IMR-90 (cell line): ENCODE results near the gene ORC5. TPM values are rescaled to one million over a fixed set of nuclear protein-coding genes. Genes with fewer than 3 reads are reported as not detected.

Experiments
- ATAC-seq: fragments of 200-7000 bp; cut with Tn5 transposase; 2 replicates; pipeline ENCODE4 v1.9.1; 2020; ENCODE audit warnings: low read depth, mild to moderate bottlenecking, moderate library complexity
- BruUV-seq: library from RNA; stranded (reverse); fragments of 400-500 nt; replicated peaks from 2 replicates; lab custom pipeline; 2021; lab: Mats Ljungman, UMichigan
- CTCF ChIA-PET: fragments of 300-600 bp; formaldehyde crosslinking; extraction: SDS; loops from one replicate; lab custom pipeline; 2021; ENCODE audit warnings: antibody characterized with exemption; lab: Yijun Ruan, JAX
- POLR2A ChIA-PET: fragments of 300-600 bp; sonication (Branson Sonifier 250); formaldehyde crosslinking; loops from one replicate; lab custom pipeline; 2022; ENCODE audit warnings: antibody characterized with exemption; ENCODE audit not compliant: unreplicated experiment; lab: Charles Lee
- DNase-seq: peaks from one replicate; pipeline ENCODE4 v3.0.0; 2013
- H2AFZ ChIP-seq: replicated peaks from 2 replicates; pipeline ENCODE3; 2013; ENCODE audit warnings: low read length, mild to moderate bottlenecking; ENCODE audit not compliant: poor library complexity
- H2AK5ac ChIP-seq: 2 replicates; pipeline ENCODE4 v1.6.1; 2013; ENCODE audit warnings: low read depth, low read length, inconsistent platforms
- H2AK9ac ChIP-seq: replicated peaks from 2 replicates; pipeline ENCODE3; 2013; ENCODE audit warnings: mild to moderate bottlenecking, low read depth, low read length, moderate library complexity; ENCODE audit not compliant: poor library complexity
- H2BK120ac ChIP-seq: 2 replicates; pipeline ENCODE4 v1.6.1; 2013; ENCODE audit warnings: low read depth, low read length, inconsistent platforms
- H2BK15ac ChIP-seq: 3 replicates; pipeline ENCODE4 v1.6.1; 2013; ENCODE audit warnings: low read depth, low read length, inconsistent platforms
- H2BK20ac ChIP-seq: 2 replicates; pipeline ENCODE4 v1.6.1; 2013; ENCODE audit warnings: low read depth, mild to moderate bottlenecking, inconsistent platforms, low read length, moderate library complexity
- H2BK5ac ChIP-seq: 2 replicates; pipeline ENCODE4 v1.6.1; 2013; ENCODE audit warnings: mild to moderate bottlenecking, low read depth, low read length, inconsistent platforms; ENCODE audit not compliant: poor library complexity, severe bottlenecking
- H3K14ac ChIP-seq: replicated peaks from 2 replicates; pipeline ENCODE4 v1.6.1; 2013; ENCODE audit warnings: low read depth, low read length, inconsistent platforms
- H3K18ac ChIP-seq: 2 replicates; pipeline ENCODE4 v1.6.1; 2013; ENCODE audit warnings: low read depth, low read length, control low read depth
- H3K23ac ChIP-seq: 2 replicates; pipeline ENCODE4 v1.6.1; 2013; ENCODE audit warnings: low read depth, low read length, inconsistent platforms
- H3K27ac ChIP-seq: 2 replicates; pipeline ENCODE4 v1.5.1; 2013; ENCODE audit warnings: mild to moderate bottlenecking, control low read depth, low read length; ENCODE audit not compliant: insufficient read depth
- H3K27me3 ChIP-seq: 2 replicates; pipeline ENCODE4 v1.6.1; 2013; ENCODE audit warnings: low read length; ENCODE audit not compliant: control insufficient read depth, insufficient read depth
- H3K36me3 ChIP-seq: 2 replicates; pipeline ENCODE4 v1.6.1; 2013; ENCODE audit warnings: low read length, mixed read lengths; ENCODE audit not compliant: control insufficient read depth, insufficient read depth
- H3K4ac ChIP-seq: 2 replicates; pipeline ENCODE4 v1.6.1; 2013; ENCODE audit warnings: low read depth, low read length, inconsistent platforms
- H3K4me1 ChIP-seq: 2 replicates; pipeline ENCODE4 v1.6.1; 2013; ENCODE audit warnings: low read length, mixed read lengths; ENCODE audit not compliant: control insufficient read depth, insufficient read depth
- H3K4me2 ChIP-seq: 2 replicates; pipeline ENCODE4 v1.6.1; 2013; ENCODE audit warnings: low read depth, mild to moderate bottlenecking, control low read depth, low read length, moderate library complexity
- H3K4me3 ChIP-seq: 2 replicates; pipeline ENCODE4 v1.5.1; 2013; ENCODE audit warnings: low read depth, mild to moderate bottlenecking, control low read depth, low read length, moderate library complexity; ENCODE audit not compliant: insufficient read depth
- H3K56ac ChIP-seq: 2 replicates; pipeline ENCODE4 v1.6.1; 2013; ENCODE audit warnings: low read length, inconsistent platforms; ENCODE audit not compliant: insufficient read depth; ENCODE audit errors: extremely low read depth
- H3K79me1 ChIP-seq, 2 experiments: 2 replicates each; pipeline ENCODE4 v1.6.1; 2013; ENCODE audit warnings: low read length in 2 of 2, inconsistent platforms in 1 of 2, low read depth in 1 of 2
- H3K9ac ChIP-seq: 2 replicates; pipeline ENCODE4 v1.6.1; 2013; ENCODE audit warnings: low read depth, low read length, control low read depth
- H3K9me1 ChIP-seq: 2 replicates; pipeline ENCODE4 v1.6.1; 2013; ENCODE audit warnings: low read length, inconsistent platforms; ENCODE audit not compliant: insufficient read depth
- H3K9me3 ChIP-seq: 2 replicates; pipeline ENCODE4 v1.6.1; 2013; ENCODE audit warnings: low read length; ENCODE audit not compliant: control insufficient read depth, insufficient read depth
- H4K20me1 ChIP-seq: 2 replicates; pipeline ENCODE4 v1.6.1; 2013; ENCODE audit warnings: low read length, inconsistent platforms; ENCODE audit not compliant: insufficient read depth
- H4K5ac ChIP-seq: 2 replicates; pipeline ENCODE4 v1.6.1; 2013; ENCODE audit warnings: mild to moderate bottlenecking, low read depth, low read length, control low read depth
- H4K8ac ChIP-seq, 2 experiments: 2 replicates each; pipeline ENCODE4 v1.6.1; 2013; ENCODE audit warnings: low read depth in 2 of 2, low read length in 2 of 2, control low read depth in 1 of 2, inconsistent platforms in 1 of 2
- H4K91ac ChIP-seq: 2 replicates; pipeline ENCODE4 v1.6.1; 2013; ENCODE audit warnings: low read depth, low read length, inconsistent platforms; ENCODE audit not compliant: insufficient read depth
- BHLHE40 ChIP-seq: fragments of 150-350 bp; IDR thresholded peaks from 2 replicates; pipeline ENCODE4 v1.6.1; 2016; ENCODE audit warnings: mild to moderate bottlenecking, low read depth, low read length
- CEBPB ChIP-seq: IDR thresholded peaks from 2 replicates; pipeline ENCODE4 v1.6.1; 2012; ENCODE audit warnings: low read depth, low read length, improper control_type of control experiment
- CHD1 ChIP-seq: IDR thresholded peaks from 2 replicates; pipeline ENCODE4 v1.6.1; 2012; ENCODE audit warnings: low read depth, low read length, improper control_type of control experiment
- CTCF ChIP-seq: conservative IDR thresholded peaks from 2 replicates; pipeline ENCODE4 v1.5.1; 2012; ENCODE audit warnings: mild to moderate bottlenecking, low read depth, low read length, improper control_type of control experiment
- FOS ChIP-seq: fragments of 150-350 bp; IDR thresholded peaks from 2 replicates; pipeline ENCODE4 v1.6.1; 2016; ENCODE audit warnings: low read depth, low read length
- MAZ ChIP-seq: IDR thresholded peaks from 2 replicates; pipeline ENCODE4 v1.6.1; 2012; ENCODE audit warnings: low read depth, mild to moderate bottlenecking, low read length, improper control_type of control experiment, moderate library complexity, borderline replicate concordance
- MXI1 ChIP-seq: IDR thresholded peaks from 2 replicates; pipeline ENCODE4 v1.6.1; 2012; ENCODE audit warnings: low read depth, mild to moderate bottlenecking, low read length, moderate library complexity, borderline replicate concordance
- NFE2L2 ChIP-seq: fragments of 150-350 bp; IDR thresholded peaks from 2 replicates; pipeline ENCODE4 v1.6.1; 2016; ENCODE audit warnings: low read depth, mild to moderate bottlenecking, low read length
- POLR2A ChIP-seq: IDR thresholded peaks from 2 replicates; pipeline ENCODE4 v1.6.1; 2012; ENCODE audit warnings: mild to moderate bottlenecking, low read depth, low read length
- RAD21 ChIP-seq: IDR thresholded peaks from 2 replicates; pipeline ENCODE4 v1.6.1; 2012; ENCODE audit warnings: low read length, improper control_type of control experiment
- RFX5 ChIP-seq: IDR thresholded peaks from 2 replicates; pipeline ENCODE4 v1.8.0; 2012; ENCODE audit warnings: low read depth, mild to moderate bottlenecking, low read length, moderate library complexity
- WGBS, 2 experiments: methylation state at CpG; one replicate each; pipeline versions ENCODE4 v1.1.5 to v1.1.7; 2013; ENCODE audit warnings: missing lambda C conversion rate in 2 of 2; ENCODE audit not compliant: insufficient read length in 1 of 2; ENCODE audit errors: extremely low coverage in 2 of 2; 5-methylcytosine and 5-hydroxymethylcytosine counted together
- dilution Hi-C: fragments of 300-500 bp; cut with HindIII; formaldehyde crosslinking; loops from one replicate; pipeline ENCODE4 v1.14.3; 2018; ENCODE audit warnings: low sequenced_read_pairs; ENCODE audit not compliant: unreplicated experiment
- in situ Hi-C: fragments of 300-500 bp; cut with MboI; formaldehyde crosslinking; loops from 3 replicates; pipeline ENCODE4 v1.14.3; 2019; ENCODE audit warnings: low sequenced_read_pairs, inconsistent platforms, mixed read lengths
- intact Hi-C: fragments of 100-400 bp; cut with micrococcal nuclease; formaldehyde crosslinking; loops from 2 replicates; pipeline ENCODE4 v1.10.0; 2022
- polyA plus RNA-seq, 3 experiments: library from polyadenylated mRNA; depleted of rRNA; stranded (reverse); fragments of >200 nt; gene quantifications; 2 replicates each; pipeline ENCODE4 v1.2.3, GENCODE V29; 2012; ENCODE audit warnings: low replicate concordance in 1 of 3
- total RNA-seq: library from RNA; depleted of rRNA; stranded (reverse); fragments of >200 nt; gene quantifications from 2 replicates; pipeline ENCODE4 v1.2.3, GENCODE V29; 2012

The ORC5 gene
- total and polyA plus RNA-seq, 2 of the 4 experiments (the other 2 are of a cell fraction): 7.9 to 18.8 TPM

- POLR2A ChIA-PET: no interaction called here
- H2AFZ ChIP-seq: no peak overlapping the region
- H2AK5ac ChIP-seq: no peak overlapping the region; the same call in 1 of the 2 replicates
- H3K27me3 ChIP-seq: no peaks in the 10 kb centered on the region
- no peak overlapping the region for H2BK120ac ChIP-seq
- CTCF ChIA-PET: interaction anchor here (2.2 kb wide), 1 partner anchor 13 kb away, joined by 7 read pairs; no protein-coding TSS in a partner anchor
- no peak overlapping the region; a peak in 1 of 4 replicates for H4K8ac ChIP-seq
- no TSS peak for BruUV-seq
- H3K36me3 ChIP-seq: peaks cover 2% of the 10 kb centered on the region
- in situ Hi-C loops: no loop called here
- peak overlapping the region; percentile 18; the same call in 1 of the 2 replicates for H2BK20ac ChIP-seq
- no peak overlapping the region for H4K91ac ChIP-seq
- H3K79me1 ChIP-seq: peaks cover 5 to 9% of the 10 kb centered on the region in 2 experiments; a peak in 3 of 4 replicates
- H3K27ac ChIP-seq: no peak overlapping the region
- H3K23ac ChIP-seq: no peak overlapping the region
- H4K5ac ChIP-seq: no peak overlapping the region
- intact Hi-C loops: no loop called here
- no peak overlapping the region for H3K18ac ChIP-seq
- H3K4ac ChIP-seq: no peak overlapping the region; the same call in 1 of the 2 replicates
- H2BK5ac ChIP-seq: no peak overlapping the region
- dilution Hi-C loops: no loop called here
- H2BK15ac ChIP-seq: 0 out of 3 replicates have a peak overlapping the region, but pooled peaks have one; percentile 56
- no peak overlapping the region for H3K4me3 ChIP-seq
- H3K9me3 ChIP-seq: no peaks in the 10 kb centered on the region
- TF ChIP-seq RFX5 (no peak), CTCF (no peak), MAZ (no peak), BHLHE40 (no peak), CHD1 (no peak), POLR2A (no peak), CEBPB (no peak), MXI1 (no peak), NFE2L2 (no peak), FOS (no peak), RAD21 (no peak)
- H3K4me2 ChIP-seq: no peak overlapping the region
- no peak for ATAC-seq
- H3K9me1 ChIP-seq: peaks cover 13% of the 10 kb centered on the region
- no peak overlapping the region for H2AK9ac ChIP-seq
- no peaks in the 10 kb centered on the region for H4K20me1 ChIP-seq
- H3K56ac ChIP-seq: no peak overlapping the region
- DNase-seq: no peak
- H3K4me1 ChIP-seq: peaks cover 5% of the 10 kb centered on the region; the same call in 1 of the 2 replicates
- WGBS, 2 experiments: no CpG with 5 or more reads among the region's 3 CpGs
- H3K14ac ChIP-seq: no peak overlapping the region
- no peak overlapping the region for H3K9ac ChIP-seq
Observed at GRCh38 chr7:104136981-104137380, 70.8 kb downstream of the ORC5 start.
